Erythroblast (primary cell): ENCODE measurements around the gene PNMA6A.
"Not testable (repeated sequence)": the region's sequence is repeated elsewhere in the genome, so short reads cannot be mapped to it uniquely, and the experiment has no call there.

ENCODE experiments used
- GATA1 ChIP-seq: IDR thresholded peaks from 2 replicates; pipeline ENCODE4 v1.6.1; 2011; ENCODE audit warnings: low read depth, mild to moderate bottlenecking, control low read depth, low read length, moderate library complexity
- POLR2A ChIP-seq: IDR thresholded peaks from 2 replicates; pipeline ENCODE4 v1.6.1; 2011; ENCODE audit warnings: mild to moderate bottlenecking, low read length

- TF ChIP-seq POLR2A, GATA1: not testable (repeated sequence)
Observed at GRCh38 chrX:153077437-153078135, 5.3 kb downstream of the PNMA6A start.
